NAMALWA (cell line): ENCODE results near the gene CRYL1.
A peak's percentile ranks its signal among the peaks of the same experiment; 100 is the strongest.

Experiments
- DNase-seq: peaks from one replicate; pipeline ENCODE4 v3.0.0-alpha.2; 2015; ENCODE audit warnings: low spot score

CRYL1 gene

GRCh38 chr13:20525601-20526544 lies at the start of gene CRYL1:
TSS of gene CRYL1 (minus strand) at chr13:20525857. CDS start at chr13:20525794, 63 bp downstream.
- DNase-seq: peak; percentile 58

- DNase-seq: no peak
Observed at GRCh38 chr13:20573636-20574035, 48.0 kb upstream of the CRYL1 start.

GRCh38 chr13:20573186-20573585 lies 47.5 kb upstream of the CRYL1 start:
- no peak for DNase-seq

- DNase-seq: no peak
Observed at GRCh38 chr13:20571676-20572075, 46.0 kb upstream of the CRYL1 start.

- no peak for DNase-seq
Observed at GRCh38 chr13:20570517-20570916, 44.9 kb upstream of the CRYL1 start.

- no peak for DNase-seq
Observed at GRCh38 chr13:20567881-20568528, 42.3 kb upstream of the CRYL1 start.

- DNase-seq: peak; percentile 83
Observed at GRCh38 chr13:20566898-20567874, 41.5 kb upstream of the CRYL1 start, which contains the start of gene IFT88. TSS of gene IFT88 (plus strand) at chr13:20567157. CDS start at chr13:20574386, 7,229 bp downstream.

GRCh38 chr13:20566468-20566897 lies 40.8 kb upstream of the CRYL1 start:
- DNase-seq: no peak

GRCh38 chr13:20565115-20565736 lies 39.6 kb upstream of the CRYL1 start:
- DNase-seq: no peak

GRCh38 chr13:20561741-20562140 lies 36.1 kb upstream of the CRYL1 start:
- DNase-seq: no peak

- DNase-seq: no peak
Observed at GRCh38 chr13:20559659-20560356, 34.2 kb upstream of the CRYL1 start.

- no peak for DNase-seq
Observed at GRCh38 chr13:20558982-20559381, 33.3 kb upstream of the CRYL1 start.

- no peak for DNase-seq
Observed at GRCh38 chr13:20553311-20553710, 27.7 kb upstream of the CRYL1 start.

GRCh38 chr13:20550799-20551198 lies 25.1 kb upstream of the CRYL1 start:
- no peak for DNase-seq

GRCh38 chr13:20547479-20547908 lies 21.8 kb upstream of the CRYL1 start:
- no peak for DNase-seq

- DNase-seq: peak; percentile 26
Observed at GRCh38 chr13:20546556-20546955, 20.9 kb upstream of the CRYL1 start.

GRCh38 chr13:20544201-20544923 lies 18.7 kb upstream of the CRYL1 start:
- peak; percentile 23 for DNase-seq

- no peak for DNase-seq
Observed at GRCh38 chr13:20536992-20537391, 11.3 kb upstream of the CRYL1 start.

- no peak for DNase-seq
Observed at GRCh38 chr13:20534038-20534608, 8.5 kb upstream of the CRYL1 start.

- no peak for DNase-seq
Observed at GRCh38 chr13:20528452-20528851, 2.8 kb upstream of the CRYL1 start.
